ENCODE data around the gene MED13L. TPM values are rescaled to one million over a fixed set of nuclear protein-coding genes. Genes with fewer than 3 reads are reported as not detected.

The MED13L gene
- total and polyA plus RNA-seq, 2 of the 8 experiments (the other 6 are each of a cell fraction or from before 2014, with no cell fraction given), result 15.9 to 51.7 TPM

DNA sequence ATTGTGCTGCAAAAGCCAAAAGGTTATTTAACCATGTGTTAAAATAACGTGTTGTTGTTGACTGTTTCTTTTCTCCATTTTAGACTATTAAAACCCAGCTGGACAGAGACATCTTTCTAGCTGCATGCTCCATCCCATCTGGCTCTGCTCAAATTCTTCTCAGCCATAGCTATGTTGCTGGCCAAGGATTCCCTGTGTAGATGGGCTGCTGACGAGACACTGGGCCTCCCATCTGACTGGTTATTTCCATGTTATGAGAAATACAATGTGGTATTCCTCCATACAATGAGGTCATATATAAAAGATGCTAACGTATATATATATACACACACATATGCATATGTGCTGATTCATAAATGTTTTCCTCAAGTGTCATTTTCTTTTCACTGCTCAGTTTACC is 30.1 kb downstream of the MED13L start:
- Histone ChIP-seq H3K9ac (replicated peaks in 1 of 4; ENCODE audit: extremely low read depth in 1 of 4, low read depth in 3 of 4, low read length in 3 of 4) (no peak overlapping the region), H2BK15ac (ENCODE audit: low read length) (no peak overlapping the region), H3K27ac (ENCODE audit: low read depth, low read length) (no peak overlapping the region), H3K4me3 (ENCODE audit: extremely low read depth in 1 of 4, insufficient read depth in 2 of 4, low read depth in 3 of 4, low read length in 4 of 4) (no peak overlapping the region), H3K36me3 (ENCODE audit: control insufficient read depth in 2 of 4, insufficient read depth in 4 of 4, low read length in 3 of 4) (no peaks in the 10 kb centered on the region), H2AK5ac (ENCODE audit: low read depth, low read length) (no peak overlapping the region), H2BK20ac (ENCODE audit: low read length) (no peak overlapping the region), H4K20me1 (replicated peaks in 1 of 2; ENCODE audit: control insufficient read depth in 1 of 2, insufficient read depth in 2 of 2, low read length in 2 of 2) (peaks cover 2 to 7% of the 10 kb centered on the region in 2 experiments), H3K79me2 (ENCODE audit: control insufficient read depth in 1 of 2, insufficient read depth in 2 of 2, low read length in 2 of 2) (peaks cover 20 to 96% of the 10 kb centered on the region in 2 experiments), H3K18ac (ENCODE audit: extremely low read depth, low read length) (no peak overlapping the region), H3K14ac (ENCODE audit: insufficient read length) (no peak overlapping the region), H2BK120ac (replicated peaks; ENCODE audit: low read depth, low read length) (no peak overlapping the region), H4K5ac (ENCODE audit: insufficient read length, low read depth, low read length) (no peak overlapping the region), H3K23ac (ENCODE audit: insufficient read length) (no peak overlapping the region), H2AFZ (ENCODE audit: low read length) (no peak overlapping the region), H3K79me1 (ENCODE audit: low read depth, low read length) (peaks cover 2% of the 10 kb centered on the region; the same call in 1 of the 2 replicates), H2BK5ac (ENCODE audit: low read depth, low read length) (no peak overlapping the region), H3K4me1 (replicated peaks in 1 of 4; ENCODE audit: control insufficient read depth in 3 of 4, insufficient read depth in 4 of 4, low read length in 3 of 4) (peaks cover 0 to 14% (median 2%) of the 10 kb centered on the region in 4 experiments; a peak in 4 of 7 replicates), H3K4me2 (ENCODE audit: insufficient read depth in 1 of 2, low read depth in 2 of 2, low read length in 2 of 2) (no peak overlapping the region), H3K4ac (replicated peaks; ENCODE audit: insufficient read length, low read depth, low read length) (no peak overlapping the region), H3K56ac (replicated peaks; ENCODE audit: insufficient read length, low read depth, low read length) (no peak overlapping the region), H4K91ac (replicated peaks; ENCODE audit: insufficient read length, low read length) (no peak overlapping the region), H3K27me3 (replicated peaks in 1 of 4; ENCODE audit: control insufficient read depth in 3 of 4, extremely low read depth in 1 of 4, insufficient read depth in 3 of 4, low read length in 3 of 4) (no peaks in the 10 kb centered on the region), H3K23me2 (ENCODE audit: low read depth, low read length) (no peaks in the 10 kb centered on the region), H4K8ac (ENCODE audit: extremely low read depth, insufficient read depth, low read length) (no peak overlapping the region), H2BK12ac (ENCODE audit: low read depth, low read length) (no peak overlapping the region), H3K9me3 (ENCODE audit: insufficient read depth in 2 of 2, low read depth in 1 of 2, low read length in 1 of 2) (no peaks in the 10 kb centered on the region; a peak in 1 of 4 replicates)
- WGBS, 2 experiments (ENCODE audit: extremely low coverage in 1 of 2, insufficient coverage in 1 of 2, insufficient read length in 1 of 2, insufficient replicate concordance in 2 of 2, low coverage in 1 of 2, low lambda C conversion rate in 2 of 2, missing lambda C conversion rate in 1 of 2), result 88% methylated on average over 3 of the region's 3 CpGs; no CpG with 5 or more reads in 1 of the 2 experiments
- CTCF ChIA-PET (ENCODE audit: partially characterized antibody), result interaction anchor here (1.9 to 2.2 kb wide), 2 partner anchors 10 to 11 kb away, joined by 5 to 7 read pairs; no protein-coding TSS in a partner anchor
- no peak for DNase-seq (ENCODE audit: low read depth in 1 of 2, low spot score in 2 of 2)
- no peak for FAIRE-seq
- no peak for TF ChIP-seq TEAD4 (IDR thresholded peaks at IDR 0.05; ENCODE audit: low read depth, low read length)
- no peak for TF ChIP-seq HDAC6 (IDR thresholded peaks at IDR 0.05; ENCODE audit: low read depth, low read length)
- TF ChIP-seq, protein P1, sequence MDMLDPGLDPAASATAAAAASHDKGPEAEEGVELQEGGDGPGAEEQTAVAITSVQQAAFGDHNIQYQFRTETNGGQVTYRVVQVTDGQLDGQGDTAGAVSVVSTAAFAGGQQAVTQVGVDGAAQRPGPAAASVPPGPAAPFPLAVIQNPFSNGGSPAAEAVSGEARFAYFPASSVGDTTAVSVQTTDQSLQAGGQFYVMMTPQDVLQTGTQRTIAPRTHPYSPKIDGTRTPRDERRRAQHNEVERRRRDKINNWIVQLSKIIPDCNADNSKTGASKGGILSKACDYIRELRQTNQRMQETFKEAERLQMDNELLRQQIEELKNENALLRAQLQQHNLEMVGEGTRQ (IDR thresholded peaks at IDR 0.05; ENCODE audit: low read length), result no peak
- TF ChIP-seq SIRT6 (IDR thresholded peaks at IDR 0.05; ENCODE audit: low read length), result no peak
- TF ChIP-seq ATF3 (IDR thresholded peaks at IDR 0.05; ENCODE audit: insufficient read depth, low read depth, low read length), result no peak
- TF ChIP-seq ATF2 (IDR thresholded peaks at IDR 0.05; ENCODE audit: low read length), result no peak
- POLR2A ChIA-PET (ENCODE audit: partially characterized antibody), result interaction anchor here (0.5 to 2.1 kb wide), 5 partner anchors 19 to 444 kb away, joined by 3 to 5 read pairs (median 5); no protein-coding TSS in a partner anchor
